HCEC 1CT (cell line): ENCODE measurements around the gene ZC3H12C.

ENCODE experiments used
- DNase-seq: peaks from one replicate; pipeline ENCODE4 v3.0.0-alpha.2; 2017

The ZC3H12C gene

GRCh38 chr11:110077346-110077745, 15.8 kb upstream of the ZC3H12C start:
- DNase-seq = no peak

GRCh38 chr11:110077831-110078325, 15.3 kb upstream of the ZC3H12C start:
- peak; percentile 87 for DNase-seq

DNA sequence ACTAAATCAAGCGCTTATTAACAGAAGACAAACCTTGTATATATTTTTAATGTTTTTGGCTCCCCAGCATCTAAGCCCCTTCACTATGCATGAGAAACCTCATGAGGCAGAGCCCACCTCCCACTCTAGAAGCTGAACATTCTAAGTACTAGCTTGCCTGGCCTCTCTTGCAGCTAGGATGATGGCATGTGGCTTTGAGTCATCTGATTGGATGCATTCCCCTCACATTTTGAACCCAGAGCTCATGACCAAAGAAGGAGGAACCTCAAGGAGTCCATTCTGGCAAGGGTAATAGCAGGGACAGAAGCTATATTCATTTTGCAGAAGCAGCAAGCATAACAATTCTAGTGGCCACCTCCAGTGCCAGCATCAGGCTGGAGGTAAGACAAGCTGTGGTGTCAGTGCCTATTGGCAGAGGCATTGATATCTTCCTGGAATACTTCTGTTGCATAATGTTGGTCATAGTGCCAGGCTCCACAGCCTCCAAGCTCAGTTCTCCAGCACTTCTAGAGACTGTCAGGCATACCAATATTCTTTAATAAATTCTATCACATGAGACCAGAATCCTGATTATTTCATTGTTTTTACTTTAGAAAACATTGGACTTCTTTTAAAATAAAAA, 14.2 kb upstream of the ZC3H12C start:
- DNase-seq = no peak

- no peak for DNase-seq
Measured at GRCh38 chr11:110079726-110080125, 13.5 kb upstream of the ZC3H12C start.

DNA sequence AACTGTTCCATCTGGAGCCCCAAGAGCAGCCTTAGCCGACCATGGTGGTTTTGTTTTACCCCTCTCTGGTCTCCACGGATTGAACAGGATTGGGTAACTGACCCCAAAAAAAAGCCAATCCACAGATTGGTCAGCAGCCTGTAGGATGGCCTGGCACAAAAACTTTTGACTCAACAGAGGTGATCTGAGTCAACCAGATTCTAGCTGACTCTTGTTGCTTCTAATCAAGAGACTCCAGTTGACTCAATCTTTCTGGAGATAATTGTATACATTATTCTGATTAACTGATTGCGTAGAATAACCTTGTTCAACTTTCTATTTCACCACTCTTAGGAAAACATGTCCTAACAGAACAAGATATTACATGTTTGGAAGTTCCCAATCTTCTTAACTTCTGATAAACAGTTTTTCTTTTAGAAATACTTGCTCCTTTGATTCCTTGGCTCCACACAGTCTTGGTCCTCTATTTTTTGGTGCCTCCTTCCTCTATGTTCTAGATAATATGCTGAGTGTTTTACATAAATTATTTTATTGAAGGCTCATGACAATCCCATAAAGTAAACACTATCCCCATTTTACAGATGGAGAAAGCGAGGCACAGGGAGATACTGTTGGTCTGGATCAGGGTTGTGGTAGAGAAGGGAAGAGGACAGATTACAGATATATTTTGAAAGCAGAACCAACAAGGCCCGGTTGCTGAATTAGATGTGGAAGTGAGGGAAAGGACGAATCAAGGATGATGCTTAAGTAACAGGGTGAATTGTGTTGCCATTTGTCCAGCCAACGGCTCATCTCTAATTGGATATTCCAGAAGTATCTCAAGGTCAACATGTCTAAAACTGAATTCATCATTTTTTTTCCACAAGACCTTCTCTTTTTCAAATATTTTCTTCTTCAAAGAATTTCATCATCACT, 11.5 kb upstream of the ZC3H12C start:
- DNase-seq = peak; percentile 49

GRCh38 chr11:110082899-110083298, 10.3 kb upstream of the ZC3H12C start:
- no peak for DNase-seq

DNA sequence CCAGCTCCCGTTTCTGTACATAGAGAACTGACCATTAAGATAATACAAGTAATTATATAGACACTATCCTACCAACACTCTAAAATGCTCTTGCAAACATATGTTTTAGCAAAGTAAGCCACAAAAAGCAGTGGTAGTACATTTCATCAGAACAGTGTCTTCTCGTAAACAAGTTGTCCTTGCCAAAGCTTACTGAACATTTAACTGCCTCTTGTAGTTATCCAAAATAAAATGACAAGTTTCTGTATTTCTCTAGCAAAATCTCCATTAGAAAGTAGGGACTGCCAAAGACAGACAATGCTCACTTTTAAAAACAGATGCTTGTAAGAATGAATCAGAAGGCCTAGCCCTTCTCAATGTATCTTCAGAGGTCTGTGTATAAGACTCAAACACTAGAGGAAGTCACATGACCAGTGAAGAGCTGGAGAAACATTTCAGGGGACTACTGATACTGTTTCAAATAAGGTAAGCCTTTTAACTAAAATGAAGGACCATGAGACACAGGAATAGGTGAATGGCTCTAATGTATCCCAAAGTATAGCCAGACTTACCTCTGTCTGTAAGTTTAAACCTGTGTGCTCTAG, 7.8 kb upstream of the ZC3H12C start:
- DNase-seq = no peak

GRCh38 chr11:110086892-110087309, 6.3 kb upstream of the ZC3H12C start:
- peak; percentile 90 for DNase-seq

GRCh38 chr11:110087812-110088534, 5.2 kb upstream of the ZC3H12C start:
- DNase-seq = peak; percentile 81

DNA sequence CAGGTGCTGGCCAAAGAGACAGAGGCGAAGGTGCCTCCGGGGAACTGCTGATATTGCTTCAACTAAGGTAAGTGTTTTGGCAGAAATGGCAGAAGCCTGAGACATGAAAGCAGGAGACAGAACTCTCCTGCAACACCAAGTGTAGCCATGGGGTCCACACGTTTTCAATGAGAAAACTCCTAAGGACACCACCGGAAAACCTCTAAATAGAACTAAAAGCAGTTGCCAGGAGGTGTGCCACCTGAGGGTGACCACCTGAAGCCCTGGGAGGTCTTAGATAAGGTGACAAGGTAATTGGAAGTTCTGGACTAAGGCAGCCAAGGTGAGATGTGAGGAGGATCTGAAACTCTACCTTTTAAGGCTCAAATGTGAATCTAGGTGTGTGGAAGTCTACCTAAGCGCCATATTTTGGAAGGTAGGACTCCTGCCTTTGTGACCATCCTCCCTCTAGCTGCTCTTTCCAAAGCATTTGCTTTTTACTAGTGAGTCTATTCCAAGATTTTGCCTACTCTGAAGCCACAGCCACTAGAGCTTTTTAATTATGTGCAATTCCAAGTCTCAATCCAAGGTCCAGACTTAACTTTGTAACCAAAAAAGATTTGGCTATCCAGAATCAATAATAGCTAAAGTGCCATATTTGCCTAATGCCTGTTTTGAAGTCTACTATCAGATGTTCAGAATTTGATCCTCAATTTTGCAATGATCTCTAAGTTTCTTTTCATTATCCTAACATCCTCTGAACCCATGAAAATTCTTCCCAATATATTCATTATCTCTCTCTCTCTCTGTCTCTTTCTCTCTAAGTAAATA, 4.5 kb upstream of the ZC3H12C start:
- no peak for DNase-seq

- DNase-seq = no peak
Measured at GRCh38 chr11:110089617-110090282, 3.4 kb upstream of the ZC3H12C start.

DNA sequence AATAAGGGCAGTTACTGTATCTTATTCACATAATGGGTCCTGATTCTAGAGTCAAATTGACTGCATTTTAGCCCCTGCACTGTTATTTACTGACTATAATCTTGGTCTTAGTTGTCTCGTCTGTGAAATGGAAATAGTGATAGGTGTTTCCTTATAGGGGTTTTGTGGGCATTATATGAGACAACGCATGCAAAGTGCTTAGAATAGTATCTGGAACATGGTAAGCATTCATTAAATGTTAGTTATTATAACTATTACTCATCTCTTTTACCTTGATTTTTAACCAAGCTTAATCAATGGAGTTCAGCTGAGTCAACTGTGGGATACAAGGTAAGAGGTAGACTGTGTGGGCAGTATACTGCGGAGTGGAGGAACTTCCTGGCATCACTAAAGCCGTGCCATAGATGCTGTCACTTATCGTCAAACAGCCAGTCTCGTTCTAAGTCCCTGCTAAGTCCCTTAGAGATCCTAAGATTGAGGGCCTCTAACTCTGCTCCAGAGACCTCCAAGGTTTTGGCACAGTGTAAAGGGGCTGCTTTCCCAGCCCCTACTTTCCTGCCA, 2.6 kb upstream of the ZC3H12C start:
- no peak for DNase-seq

DNA sequence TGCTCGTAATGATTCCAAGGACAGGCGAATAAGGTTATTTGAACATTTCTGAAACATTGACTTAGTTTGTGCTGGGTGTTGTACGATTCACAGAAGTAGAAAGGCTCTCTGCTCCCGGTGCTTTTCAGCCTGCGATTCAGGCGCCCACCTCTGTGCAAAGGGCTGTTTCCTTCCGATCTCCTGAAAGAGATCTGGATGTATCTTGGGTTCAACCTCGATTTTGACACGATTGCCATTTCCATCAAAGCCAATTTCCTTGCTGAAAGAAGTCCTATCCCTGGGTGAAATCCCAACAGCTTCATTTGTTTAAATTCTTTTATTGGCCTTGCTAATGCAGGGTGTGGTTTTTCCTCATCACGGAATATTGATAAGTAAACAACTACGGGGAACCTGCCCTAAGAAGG, 1.1 kb upstream of the ZC3H12C start:
- peak; percentile 24 for DNase-seq

GRCh38 chr11:110093407-110094297, 460 bp downstream of the ZC3H12C start:
- DNase-seq = peak; percentile 64

DNA sequence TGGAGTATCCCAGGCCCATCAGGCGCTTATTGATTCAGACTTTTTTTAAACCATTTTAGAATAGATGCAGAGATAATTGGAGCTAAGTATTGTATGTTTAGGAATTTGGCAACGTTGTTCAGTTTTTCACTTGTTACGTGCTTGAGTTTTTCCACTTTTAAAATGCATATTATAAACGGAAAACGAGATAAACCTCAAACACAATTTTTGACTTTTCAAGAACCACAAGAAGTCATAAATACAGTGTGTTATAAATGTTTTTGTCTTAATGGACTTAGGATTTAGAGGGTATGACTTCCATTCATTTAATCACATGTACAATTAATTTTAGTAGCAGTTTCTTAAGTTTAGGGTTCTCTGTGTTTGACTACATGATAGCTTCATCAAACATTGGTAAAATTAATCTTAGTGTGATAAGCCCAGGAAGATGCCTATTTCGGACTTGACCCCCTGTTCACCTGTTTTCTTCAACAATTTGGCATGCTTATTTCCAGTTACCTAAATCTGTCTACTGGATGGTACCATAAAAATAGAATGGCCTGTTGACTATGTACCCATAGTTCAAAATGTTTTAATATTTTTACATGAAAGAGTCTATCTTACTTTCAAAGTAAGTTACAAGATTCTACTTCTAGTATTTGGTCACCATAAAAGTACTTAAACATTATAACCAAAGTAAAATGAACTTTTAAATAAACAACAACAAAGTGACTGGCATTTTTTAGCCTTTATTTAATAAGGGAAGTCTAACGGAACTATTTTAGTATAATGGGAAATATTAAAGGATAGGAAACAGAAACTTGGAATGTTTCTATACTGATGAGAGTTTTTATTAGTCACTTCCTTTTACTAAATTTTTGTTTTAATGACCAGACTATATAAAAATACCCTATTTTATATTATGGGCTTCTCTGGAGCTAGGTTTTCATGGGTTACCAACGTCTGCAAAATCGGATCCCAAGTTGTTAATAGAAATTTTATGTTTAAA, 1.4 kb downstream of the ZC3H12C start:
- DNase-seq = no peak

- no peak for DNase-seq
Measured at GRCh38 chr11:110095554-110095953, 2.4 kb downstream of the ZC3H12C start.

DNA sequence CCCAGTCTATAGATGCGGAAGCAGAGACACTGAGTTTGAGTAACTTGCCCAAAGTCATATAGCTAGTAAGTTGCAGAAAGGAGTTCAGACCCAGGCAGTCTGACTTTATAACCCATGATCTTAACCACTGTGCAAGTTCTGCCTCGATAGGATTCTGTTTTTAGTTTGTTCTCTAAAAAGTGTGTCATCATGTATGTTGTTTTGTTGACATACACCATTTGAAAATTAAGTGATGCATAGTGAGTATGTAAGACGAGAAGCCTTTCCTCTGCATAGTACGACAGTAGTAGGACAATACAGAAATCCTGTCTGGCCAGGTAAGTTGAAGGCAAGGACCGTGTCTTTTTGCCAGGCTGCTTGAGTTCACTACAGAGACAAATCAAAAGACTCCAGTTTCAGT, 3.3 kb downstream of the ZC3H12C start:
- no peak for DNase-seq

DNA sequence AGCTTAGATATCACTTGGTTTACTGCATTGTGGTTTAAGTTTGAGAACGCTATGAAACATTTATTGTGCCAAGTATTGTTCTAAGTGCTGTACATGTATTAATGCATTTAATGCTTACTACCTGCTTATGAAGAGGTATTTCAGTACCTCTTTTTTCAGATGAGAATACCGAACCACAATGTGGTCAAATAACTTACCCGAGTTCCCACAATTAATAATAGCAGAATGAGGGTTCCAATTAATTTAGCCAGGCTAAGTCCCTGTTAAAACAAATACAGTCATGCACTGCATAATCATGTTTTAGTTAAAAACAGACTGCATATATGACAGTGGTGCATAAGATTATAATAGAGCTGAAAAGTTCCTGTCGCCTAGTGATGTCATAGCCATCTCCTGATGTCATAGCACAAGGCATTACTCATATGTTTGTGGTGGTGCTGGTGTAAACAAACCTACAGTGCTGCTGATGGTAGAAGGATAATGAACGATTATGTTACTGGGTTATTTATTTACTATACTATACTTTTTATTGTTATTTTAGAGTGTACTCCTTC, 4.3 kb downstream of the ZC3H12C start:
- DNase-seq = peak; percentile 42

GRCh38 chr11:110098645-110099044, 5.5 kb downstream of the ZC3H12C start:
- peak; percentile 34 for DNase-seq
